Measurements from ENCODE around the gene ESAM.
"Not testable (repeated sequence)": the region's sequence is repeated elsewhere in the genome, so short reads cannot be mapped to it uniquely, and the experiment has no call there.

The ESAM gene

DNA sequence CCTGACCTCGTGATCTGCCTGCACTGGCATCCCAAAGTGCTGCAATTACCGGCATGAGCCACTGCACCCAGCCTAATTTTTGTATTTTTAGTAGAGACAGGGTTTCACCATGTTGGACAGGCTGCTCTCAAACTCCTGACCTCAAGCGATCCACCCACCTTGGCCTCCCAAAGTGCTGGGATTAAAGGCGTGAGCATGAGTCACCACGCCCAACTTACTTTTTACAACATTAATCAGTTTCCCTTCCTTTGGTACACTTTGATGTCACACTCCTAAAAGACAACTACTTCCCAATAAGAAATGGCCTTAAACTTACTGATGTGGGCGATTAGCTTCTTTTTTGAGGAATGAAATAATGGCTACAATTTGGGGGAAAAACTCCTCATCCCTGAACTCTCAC, 8.9 kb upstream of the ESAM start:
- DNase-seq = not testable (repeated sequence)

DNA sequence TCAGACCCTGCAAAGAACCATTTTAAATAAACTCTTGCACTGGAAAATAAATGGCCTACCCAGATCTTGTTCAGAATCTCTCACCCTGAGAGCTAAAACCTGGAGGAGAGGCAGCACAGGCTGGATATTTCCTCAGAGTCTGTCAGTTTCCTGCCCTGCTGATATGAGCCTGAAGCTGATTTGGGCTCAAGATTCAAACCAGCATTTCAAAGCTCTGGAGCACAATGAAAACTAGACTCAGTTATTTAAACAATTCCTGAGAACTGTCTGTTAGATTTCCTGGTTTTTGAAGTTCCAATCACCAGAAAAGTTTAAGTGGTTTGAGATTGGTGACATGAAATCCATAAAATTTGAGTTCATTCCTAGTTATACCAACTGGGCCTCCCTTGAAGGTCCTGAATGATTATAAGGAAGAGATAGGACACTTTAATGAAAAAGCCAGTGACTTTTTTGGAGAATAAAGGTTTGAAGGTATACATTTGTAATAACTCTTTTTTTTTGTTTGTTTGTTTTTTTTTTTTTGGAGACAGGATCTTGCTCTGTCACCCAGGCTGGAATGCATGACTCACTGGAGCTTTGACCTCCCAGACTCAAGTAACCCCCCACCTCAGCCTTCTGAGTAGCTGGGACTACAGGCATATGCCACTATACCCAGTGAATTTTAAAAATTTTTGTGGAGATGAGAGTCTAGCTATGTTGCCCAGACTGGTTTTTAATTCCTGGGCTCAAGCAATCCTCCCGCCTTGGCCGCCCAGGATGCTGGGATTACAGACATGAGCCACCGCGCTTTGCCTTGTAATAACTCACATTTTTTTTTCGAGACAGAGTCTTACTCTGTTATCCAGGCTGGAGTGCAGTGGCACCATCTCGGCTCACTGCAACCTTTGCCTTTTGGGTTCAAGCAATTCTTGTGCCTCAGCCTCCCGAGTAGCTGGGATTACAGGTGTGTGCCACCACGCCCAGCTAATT, 8.0 kb upstream of the ESAM start:
- no peak for DNase-seq

DNA sequence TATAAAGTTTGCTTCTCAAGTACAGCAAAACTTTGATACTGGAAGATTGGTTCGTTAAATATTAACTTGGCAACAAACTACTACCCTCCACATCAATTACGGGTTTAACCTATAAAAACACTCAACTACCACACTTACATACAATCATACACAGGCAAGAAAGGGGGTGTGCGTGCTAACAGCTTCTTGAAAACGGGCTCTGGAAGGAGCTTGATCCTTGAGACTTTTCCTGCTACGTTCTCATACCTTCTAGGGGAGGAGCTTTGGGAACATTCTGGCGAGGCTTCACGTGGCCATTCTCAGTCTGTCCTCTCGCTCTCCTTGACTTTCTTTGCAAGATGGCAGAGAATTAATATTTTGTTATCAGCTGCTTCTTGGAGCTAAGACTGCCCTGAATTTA, 6.8 kb upstream of the ESAM start:
- DNase-seq = no peak

DNA sequence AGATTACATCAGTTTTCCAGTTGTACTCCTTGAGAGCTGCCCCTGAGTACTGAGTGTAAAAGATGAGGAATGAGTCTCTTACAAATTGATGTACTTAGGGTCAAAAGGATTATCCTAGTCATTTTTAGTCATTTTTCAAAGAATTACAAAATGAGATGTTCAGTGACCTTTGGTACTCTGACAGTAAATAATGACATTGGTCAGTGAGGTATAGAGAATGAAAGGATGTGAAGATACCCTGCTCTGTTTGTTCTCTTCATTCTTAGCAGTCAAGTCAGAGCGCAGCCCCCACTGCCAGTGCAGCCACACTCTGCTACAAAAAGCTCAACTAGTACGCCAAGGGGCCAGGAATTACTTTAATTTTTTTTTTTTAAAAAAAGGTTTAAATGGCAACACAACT, 4.1 kb upstream of the ESAM start:
- DNase-seq = no peak

DNA sequence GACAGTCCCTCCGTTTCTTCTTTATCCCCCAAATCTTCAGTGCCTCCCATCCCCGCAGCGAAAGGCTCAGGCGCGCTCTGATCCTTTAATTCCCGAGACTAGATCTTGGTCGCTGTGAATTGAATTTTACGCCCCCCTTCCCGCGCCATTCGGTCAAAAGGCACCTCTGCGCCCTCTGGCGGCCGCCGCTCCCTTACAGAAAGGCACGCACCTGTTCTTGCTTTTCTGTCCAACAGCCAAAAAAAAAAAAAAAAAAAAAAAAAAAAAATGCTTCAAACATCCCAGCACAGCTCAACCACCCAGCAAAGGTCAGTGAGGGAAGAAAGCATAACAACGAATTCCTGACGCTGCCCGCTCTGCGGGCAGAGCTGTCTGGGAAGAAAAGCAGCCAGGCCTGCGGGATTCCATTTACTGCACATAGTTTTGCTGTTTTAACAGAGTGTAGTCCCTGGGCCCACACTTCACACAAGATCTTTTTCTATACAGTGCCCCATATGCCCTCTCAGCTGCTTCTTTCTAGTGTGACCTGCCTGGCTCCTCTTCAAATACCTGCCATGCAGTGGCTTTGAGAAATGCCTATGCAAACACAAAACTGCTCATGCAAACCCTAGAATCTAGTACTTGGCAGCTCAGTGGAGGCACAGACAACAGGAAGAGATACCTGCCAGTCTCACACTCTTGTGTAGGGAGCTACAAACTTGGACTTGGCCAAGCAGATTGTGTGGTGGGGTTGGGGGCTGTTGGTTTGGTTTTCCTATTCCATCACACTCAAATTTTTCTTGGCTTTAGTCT, 1.3 kb upstream of the ESAM start:
- DNase-seq = peak; percentile 90

DNA sequence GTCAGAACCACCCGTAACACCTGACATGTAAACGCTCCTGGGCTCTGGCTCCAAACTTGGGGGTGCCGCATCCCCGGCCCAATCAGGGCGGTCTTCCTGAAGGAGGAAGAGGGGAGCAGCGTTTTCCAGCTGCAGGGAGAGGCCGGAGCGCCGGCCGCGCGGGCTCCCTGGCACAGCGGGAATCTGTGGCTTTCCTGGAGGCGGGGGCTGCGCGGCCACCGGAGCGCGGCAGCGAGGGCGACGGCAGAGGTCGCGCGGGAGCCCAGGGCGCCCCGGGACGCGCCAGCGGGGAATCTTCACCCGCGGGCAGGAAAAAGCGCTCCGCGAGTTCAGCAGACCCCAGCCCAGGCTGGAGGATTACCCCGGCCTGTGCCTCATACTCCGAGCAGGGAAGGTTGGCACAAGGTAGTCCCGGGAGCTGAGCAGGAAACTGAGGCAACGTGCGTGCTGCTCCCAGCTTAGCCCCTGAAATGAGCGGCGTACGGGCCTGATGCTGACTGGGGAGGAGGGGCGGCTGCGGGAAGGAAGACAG, 600 bp upstream of the ESAM start:
- no peak for DNase-seq

DNA sequence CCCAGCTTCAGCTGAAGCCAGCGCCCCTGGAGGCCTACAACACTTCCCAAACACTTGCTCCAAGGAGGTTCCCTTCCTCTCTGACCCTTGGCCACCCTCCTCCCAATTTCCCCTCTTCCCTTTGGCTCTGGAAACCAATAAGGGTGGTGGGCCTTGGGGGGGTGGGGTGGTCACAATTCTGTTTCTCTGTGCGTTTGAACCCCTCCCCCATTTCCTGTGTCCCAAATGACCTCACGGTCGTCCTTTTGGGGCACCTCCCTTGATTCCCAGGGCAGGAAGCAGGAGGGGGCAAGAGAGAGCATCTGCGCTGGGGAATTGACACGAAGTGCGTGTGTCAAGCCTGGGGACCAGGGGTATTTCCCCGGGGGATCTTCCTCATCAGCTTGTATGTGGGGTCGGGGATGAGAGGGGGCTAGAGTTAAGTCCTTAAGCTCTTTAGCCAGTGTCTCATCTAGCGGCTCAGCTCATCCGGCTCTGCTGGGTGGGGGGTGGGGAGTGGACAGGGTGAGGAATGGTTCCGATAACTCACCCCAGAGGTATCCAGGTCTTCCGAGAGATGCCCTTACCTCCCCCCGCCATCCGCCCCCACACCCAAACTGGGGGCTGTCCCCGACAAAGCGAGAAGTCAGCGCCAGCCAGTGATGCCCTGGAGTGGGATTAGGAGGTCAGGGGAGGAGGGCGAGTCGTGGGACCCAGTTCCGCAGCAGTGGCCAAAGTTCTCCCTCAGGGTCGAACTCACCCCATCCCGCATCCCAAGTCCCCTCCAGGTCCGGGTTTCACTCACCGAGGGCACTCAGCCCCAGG, 587 bp downstream of the ESAM start:
- no peak for DNase-seq

DNA sequence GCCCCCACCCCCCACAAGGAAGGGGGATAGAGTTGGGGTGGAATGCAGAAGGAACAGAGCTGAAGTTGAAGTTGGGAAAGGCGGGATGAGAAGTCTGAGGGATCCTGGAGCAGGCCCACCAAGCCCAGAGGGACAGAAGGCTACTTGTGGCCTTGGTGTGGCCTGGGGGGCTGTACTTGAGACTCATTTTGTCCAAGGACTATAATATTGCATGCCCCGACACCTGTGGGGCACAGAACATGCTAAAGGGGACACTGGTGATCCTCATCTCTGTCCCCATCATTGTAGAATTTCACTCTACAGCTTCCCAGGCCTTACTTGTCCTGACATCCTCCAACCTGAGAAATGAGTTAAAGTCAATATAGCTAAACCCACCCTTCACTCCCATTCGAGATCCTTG, 1.3 kb downstream of the ESAM start:
- no peak for DNase-seq

DNA sequence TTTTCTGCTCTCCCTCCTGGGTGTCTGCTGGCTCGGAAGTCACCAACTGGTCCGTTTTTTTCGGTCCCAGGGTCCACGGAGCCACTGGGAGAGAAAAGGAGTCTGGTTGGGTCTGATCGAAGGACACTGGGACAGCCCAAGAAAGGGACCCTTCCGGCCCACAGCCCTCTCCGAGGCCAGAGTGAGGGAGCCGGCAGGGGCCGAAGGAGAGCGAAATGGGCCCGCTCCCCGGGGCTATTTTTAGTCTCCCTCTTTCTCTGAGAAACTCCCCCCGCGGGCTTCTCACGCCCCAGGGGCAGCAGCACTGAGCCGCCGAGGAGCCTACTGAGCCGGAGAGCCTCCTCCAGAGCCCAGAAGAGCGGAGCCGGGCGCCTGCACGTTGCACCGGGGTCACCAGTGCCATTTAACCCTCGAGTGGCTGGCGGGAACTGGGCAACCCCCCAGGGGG, 1.9 kb downstream of the ESAM start:
- no peak for DNase-seq

DNA sequence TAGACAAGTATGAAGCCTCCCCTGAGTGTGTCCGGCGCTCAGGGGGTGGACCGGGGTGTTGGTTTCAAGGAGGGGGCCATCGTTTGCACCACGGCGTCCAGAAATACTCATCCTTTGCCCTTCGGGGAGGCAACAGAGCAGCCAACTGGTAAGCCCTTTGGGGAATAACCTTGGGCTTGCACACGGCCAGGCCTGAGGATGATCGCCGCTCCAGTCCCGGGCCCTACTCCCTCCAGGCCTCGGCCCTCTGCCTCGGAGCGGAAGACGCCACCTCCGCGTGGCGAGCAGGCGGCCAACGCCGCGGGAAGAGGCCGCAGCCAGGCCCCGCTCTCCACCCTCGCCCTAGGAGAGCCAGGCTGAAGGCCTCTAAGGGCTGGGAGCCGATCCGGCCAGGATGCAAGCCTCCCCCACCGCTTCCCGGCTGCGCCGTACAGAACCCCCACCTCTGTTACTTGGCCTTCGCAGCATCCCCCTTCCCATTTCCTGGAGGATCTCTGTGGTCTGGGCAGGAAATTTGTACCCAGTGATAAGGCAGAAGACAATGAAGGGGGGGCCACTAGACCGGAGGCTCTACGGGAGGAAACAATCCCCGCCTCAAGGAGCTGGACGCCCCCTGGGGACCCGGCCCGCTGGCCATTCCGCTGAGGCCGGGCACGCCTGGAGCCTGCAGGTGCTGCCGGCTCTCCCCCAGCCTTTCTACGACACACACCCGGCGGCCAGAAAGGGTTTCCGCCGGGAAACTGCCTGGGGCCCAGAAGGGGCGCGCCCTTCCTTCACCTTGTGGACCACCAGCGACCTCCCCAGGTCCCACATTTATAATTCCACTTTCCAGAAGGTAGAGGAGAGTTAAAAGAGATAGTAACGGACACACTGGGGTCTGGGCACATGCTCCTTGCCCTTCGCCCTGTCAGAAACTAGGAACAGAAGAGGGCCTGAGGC, 2.6 kb downstream of the ESAM start:
- DNase-seq = no peak

DNA sequence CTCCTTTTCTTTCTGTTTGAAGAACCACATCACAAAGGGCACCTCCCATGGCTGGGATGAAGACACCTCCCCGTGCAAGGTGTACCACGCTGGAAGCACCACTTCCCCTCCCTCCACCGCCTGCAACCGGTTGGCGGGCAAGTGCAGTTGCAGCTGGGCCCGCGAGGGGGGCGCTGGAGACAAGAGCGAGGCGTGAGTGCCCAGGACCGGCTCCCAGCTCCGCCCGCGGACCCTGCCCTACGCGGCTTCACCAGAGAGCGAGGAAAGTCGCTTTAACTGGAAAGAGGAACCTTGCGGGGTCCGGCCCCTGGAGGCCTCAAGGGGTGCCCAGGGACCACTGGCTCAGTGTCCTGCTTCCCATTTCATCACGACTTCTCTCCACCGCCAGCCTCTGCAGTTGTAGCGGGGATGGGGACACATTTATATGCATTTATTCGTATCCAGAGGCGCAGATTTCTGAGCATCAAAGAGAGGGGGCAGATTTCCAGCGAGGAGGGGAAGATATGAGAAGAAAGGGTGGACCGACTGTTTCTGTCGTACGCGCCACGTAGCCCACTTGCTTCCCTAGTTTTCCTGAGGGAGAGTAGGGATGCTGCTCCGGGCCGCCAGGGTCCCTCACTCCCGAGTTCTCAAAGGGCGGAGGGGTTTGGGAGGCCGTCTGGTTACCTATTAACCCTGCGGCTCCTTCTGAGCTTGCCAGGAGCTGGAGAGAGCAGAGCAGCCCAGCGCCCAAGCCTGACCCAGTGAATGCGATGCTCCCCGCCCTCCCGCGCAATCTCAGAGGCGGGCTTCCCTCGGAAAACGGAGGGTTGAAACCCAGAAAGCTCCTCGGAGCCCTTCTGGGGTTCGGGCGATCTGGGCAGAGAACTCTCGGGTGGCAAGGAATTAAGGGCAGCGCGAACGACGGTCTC, 3.5 kb downstream of the ESAM start:
- DNase-seq = peak; percentile 70

DNA sequence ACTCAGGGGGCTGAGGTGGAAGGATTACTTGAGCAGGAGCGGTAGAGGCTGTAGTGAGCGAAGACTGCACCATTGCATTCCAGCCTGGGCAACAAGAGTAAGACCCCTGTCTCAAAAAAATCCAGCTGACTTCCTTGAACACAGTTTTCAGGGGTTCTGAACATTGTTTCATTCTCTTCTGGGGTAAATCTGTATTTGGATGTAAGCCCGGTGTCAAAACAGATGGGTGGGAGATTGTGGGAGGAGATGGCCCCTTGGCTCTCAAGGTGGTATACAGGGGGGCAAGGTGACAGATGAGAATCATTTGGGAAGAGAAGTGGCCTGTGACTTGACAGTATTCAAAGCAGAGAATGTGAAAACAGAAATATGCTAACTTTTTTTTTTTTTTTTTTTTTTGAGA, 4.8 kb downstream of the ESAM start:
- DNase-seq = no peak

DNA sequence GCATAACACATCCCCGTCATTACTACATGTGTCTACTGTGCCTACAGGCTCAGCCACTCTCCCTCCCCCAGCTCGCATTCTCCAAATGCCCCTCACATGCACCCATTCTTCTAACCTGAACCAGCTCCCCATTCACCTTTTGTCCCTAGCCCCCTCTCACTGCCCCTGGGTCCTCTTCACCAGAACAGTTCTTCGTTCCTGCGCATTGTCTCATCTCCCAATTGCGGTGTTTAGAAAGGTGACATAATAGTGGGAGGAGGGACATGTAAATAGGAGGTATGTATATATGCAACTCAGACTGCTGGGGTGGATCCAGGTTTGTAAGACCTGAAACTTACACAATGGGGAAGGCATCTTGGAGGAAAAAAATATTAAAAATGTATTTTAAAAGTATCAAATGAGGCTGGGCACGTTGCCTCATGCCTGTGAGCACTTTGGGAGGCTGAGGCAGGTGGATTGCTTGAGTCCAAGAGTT, 5.3 kb downstream of the ESAM start:
- DNase-seq = no peak

DNA sequence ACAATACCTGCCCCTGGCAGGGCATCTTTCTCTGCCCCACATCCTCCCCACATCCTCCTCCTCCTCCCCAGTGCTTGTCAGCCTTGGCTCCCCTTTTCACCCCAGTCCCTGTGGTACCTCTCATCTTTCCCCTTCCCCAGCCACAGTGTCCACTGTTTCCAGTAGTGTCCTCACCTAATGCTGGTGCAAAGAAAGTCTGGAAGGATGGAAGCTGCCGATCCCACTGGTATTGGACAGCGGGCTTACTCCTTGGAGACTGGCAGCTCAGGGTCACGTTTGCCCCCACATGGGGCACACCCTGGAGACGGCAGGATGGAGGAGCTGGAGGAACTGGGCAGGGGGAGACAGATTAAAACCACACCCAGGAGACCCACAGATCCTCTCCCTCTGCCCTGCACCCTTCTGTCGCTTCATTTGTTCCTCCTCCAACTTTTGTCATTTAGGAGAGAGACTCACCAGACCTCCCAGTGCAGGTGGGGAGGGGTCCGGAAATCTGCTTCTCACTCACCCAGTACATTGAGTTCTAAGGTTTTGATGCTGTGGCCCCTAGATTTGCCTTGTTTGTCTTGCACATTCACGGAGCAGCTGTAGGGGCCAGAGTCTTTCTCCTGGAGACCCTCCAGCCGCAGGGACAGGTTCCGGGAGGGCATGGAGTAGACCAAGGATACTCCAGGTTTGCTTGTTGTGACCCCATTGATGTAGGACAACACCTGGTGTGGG, 5.9 kb downstream of the ESAM start:
- DNase-seq = no peak

DNA sequence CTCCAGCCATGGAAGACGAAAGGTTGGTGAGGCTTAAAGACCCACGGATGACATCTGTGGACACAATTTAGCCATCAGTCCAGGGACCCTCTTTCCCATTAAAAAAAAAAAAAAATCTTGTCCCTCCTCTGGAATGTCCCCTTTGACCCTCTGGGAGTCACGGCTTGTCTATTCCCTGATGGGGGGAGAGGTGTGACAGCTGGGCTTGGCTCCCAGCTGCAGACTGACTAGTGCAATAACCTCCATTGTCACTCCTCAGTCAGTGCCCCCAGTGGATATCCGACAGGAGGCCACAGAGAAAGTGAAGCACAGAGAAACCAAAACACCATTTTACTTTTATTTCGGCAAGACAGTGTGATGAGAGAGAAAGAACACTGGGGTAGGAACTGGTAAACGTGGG, 7.4 kb downstream of the ESAM start:
- no peak for DNase-seq

DNA sequence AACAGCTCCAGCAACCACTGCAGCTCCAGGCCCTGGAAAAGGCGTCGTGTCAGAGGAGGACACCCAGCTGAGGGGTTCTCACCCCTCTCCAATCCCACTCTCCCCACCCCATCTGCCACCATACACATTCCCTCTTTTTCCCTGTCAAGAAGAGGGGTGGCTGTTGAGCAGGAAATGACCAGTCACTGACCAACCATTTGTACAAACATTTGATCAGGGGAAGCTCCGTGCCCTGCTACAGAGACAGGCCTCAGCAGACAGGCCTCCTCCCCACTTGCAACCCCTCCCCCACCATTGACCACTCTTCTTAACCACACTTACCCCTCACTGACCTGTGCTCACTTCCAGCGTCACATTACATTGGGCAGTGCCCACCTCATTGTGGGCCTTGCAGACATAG, 7.8 kb downstream of the ESAM start:
- DNase-seq = no peak

DNA sequence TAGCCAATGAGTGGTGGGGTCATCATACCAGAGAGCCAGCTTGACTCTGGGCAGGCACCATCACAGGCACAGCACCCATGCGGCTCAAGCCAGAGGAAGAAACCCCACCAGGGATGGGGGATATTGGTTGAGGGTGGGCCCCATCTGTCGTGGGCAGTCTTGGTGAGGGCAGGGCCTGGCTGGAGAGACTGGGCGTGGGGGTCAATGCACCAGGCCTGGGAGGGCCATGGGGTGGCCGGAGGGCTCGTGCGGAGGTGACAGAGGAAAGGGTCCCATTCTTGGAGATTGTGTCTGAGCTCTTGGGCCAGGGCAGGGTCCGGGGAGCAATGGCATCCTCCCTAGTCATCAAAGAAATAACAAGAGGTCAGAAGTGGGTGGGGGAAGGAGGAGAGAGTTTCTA, 8.5 kb downstream of the ESAM start:
- no peak for DNase-seq

DNA sequence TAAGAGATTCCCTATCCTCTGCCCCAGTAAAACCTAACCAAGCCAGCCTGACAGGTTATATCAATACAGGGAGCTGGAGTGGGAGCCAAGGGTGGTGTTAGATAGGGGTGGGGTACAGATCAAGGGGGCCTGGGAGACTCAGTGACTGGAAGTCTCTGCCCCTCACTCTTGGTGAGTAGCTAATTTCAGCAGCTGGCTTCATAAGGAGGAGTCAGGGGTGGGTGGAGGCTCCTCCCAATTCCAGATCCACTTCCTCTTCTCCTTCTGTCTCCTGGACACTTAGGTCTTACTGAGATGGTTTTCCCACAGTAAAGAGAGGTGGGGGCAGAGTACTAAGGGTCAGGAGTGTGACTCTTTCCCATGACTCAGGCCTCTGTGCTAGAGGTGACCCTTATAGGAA, 8.9 kb downstream of the ESAM start:
- no peak for DNase-seq

DNA sequence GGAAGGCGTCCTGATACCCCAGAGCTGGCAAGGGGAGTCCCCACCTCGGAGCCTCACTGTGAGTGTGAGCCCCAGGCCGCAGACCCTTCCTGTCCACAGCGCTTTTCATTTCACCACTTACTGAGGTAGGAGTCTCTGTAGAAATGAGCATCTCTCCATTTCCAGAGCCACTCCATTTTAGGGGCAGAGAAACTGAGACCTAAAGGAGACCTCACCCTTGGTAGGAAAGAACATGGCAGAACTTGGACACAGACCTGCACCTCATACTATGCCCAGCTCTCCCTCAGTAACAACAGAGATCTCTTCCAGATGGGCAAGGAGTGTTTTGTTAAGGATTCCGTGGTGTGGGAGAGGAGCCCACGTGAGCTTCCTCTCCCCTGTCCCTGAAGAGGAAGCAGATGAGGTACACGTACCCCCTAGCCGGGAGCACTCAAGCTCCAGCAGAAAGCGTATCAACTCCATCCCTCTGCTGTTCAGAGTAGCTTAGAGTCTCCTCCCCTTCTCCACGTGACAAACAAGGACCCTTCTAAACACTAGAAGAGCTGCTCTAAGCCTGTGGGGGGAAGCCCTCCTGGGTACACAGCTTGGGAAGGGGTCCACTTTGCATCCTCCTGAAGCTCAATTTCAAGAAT, 9.5 kb downstream of the ESAM start:
- no peak for DNase-seq

All from right hindlimb (tissue), 1 donor.